Adipocyte (in vitro differentiated cells): ENCODE measurements around the gene CACTIN.

Experiments
- DNase-seq: peaks from one replicate; pipeline ENCODE4 v3.0.0-alpha.2; 2015; ENCODE audit warnings: low read depth
- H3K27me3 ChIP-seq: replicated peaks from 2 replicates; pipeline ENCODE4 v1.7.0; 2013; ENCODE audit warnings: mild to moderate bottlenecking, low read length, moderate library complexity; ENCODE audit not compliant: control insufficient read depth, insufficient read depth
- H3K36me3 ChIP-seq: 2 replicates; pipeline ENCODE4 v1.7.0; 2013; ENCODE audit warnings: low read length, mild to moderate bottlenecking, moderate library complexity; ENCODE audit not compliant: control insufficient read depth, insufficient read depth, severe bottlenecking
- H3K4me1 ChIP-seq: 2 replicates; pipeline ENCODE4 v1.7.0; 2013; ENCODE audit warnings: mild to moderate bottlenecking, low read length, moderate library complexity; ENCODE audit not compliant: control insufficient read depth, insufficient read depth
- H3K4me3 ChIP-seq: 2 replicates; pipeline ENCODE4 v1.7.0; 2013; ENCODE audit warnings: mild to moderate bottlenecking, low read length, moderate library complexity
- H3K9ac ChIP-seq: 2 replicates; pipeline ENCODE4 v1.7.0; 2013; ENCODE audit warnings: mild to moderate bottlenecking, low read length, moderate library complexity
- H3K9me3 ChIP-seq: 2 replicates; pipeline ENCODE4 v1.7.0; 2013; ENCODE audit warnings: mild to moderate bottlenecking, low read length, moderate library complexity; ENCODE audit not compliant: control insufficient read depth

Gene CACTIN

GRCh38 chr19:3611841-3612240 is 14.7 kb downstream of the CACTIN start:
- DNase-seq, result no peak
- peaks cover 12% of the 10 kb centered on the region for H3K36me3 ChIP-seq
- no peak overlapping the region for H3K9ac ChIP-seq
- no peaks in the 10 kb centered on the region for H3K27me3 ChIP-seq
- H3K4me1 ChIP-seq, result peaks cover 9% of the 10 kb centered on the region
- H3K4me3 ChIP-seq, result no peak overlapping the region
- no peaks in the 10 kb centered on the region for H3K9me3 ChIP-seq

- H3K9me3 ChIP-seq, result no peaks in the 10 kb centered on the region
- peaks cover 9% of the 10 kb centered on the region for H3K4me1 ChIP-seq
- no peak overlapping the region for H3K9ac ChIP-seq
- DNase-seq, result no peak
- no peak overlapping the region for H3K4me3 ChIP-seq
- H3K36me3 ChIP-seq, result peaks cover 12% of the 10 kb centered on the region
- H3K27me3 ChIP-seq, result no peaks in the 10 kb centered on the region
Measured at GRCh38 chr19:3610745-3611717, 15.6 kb downstream of the CACTIN start.

GRCh38 chr19:3609779-3610719 is 16.5 kb downstream of the CACTIN start:
- Histone ChIP-seq H3K4me1 (peaks cover 9% of the 10 kb centered on the region), H3K27me3 (no peaks in the 10 kb centered on the region), H3K4me3 (no peak overlapping the region), H3K9me3 (no peaks in the 10 kb centered on the region), H3K36me3 (peaks cover 12% of the 10 kb centered on the region), H3K9ac (no peak overlapping the region)
- no peak for DNase-seq

DNA sequence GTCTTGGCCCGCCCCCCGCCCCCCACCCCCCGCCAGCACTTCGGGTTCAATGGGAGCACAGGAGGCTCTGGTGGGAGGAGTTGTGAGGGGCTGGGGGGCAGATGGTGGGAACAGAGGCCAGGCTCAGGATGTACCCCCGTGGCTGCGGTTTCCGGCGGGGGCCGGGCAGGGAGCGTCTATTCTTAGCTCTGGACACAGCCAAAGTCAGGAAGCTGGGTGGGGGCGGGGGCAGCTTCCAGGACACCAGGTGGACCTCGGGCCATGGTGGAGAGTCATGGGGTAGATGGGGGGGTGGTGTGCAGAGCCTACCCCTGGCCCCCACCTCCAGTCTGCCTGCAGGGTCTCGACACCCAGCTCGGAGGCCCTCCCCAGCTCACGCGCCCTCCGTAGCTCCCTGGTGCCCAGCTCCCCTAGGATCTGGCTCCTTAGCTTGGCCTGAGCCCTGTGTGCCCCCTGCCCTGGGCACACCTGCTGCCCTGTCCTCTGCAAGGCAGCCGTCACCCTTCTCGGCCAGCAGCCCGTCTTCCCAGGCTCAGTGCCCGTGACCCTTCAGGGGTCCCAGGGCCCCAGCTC is 17.8 kb downstream of the CACTIN start:
- no peak overlapping the region for H3K9ac ChIP-seq
- DNase-seq, result no peak
- H3K27me3 ChIP-seq, result no peaks in the 10 kb centered on the region
- H3K4me3 ChIP-seq, result no peak overlapping the region
- peaks cover 9% of the 10 kb centered on the region for H3K4me1 ChIP-seq
- peaks cover 12% of the 10 kb centered on the region for H3K36me3 ChIP-seq
- H3K9me3 ChIP-seq, result no peaks in the 10 kb centered on the region

GRCh38 chr19:3608079-3608641 is 18.4 kb downstream of the CACTIN start:
- Histone ChIP-seq H3K36me3 (peaks cover 12% of the 10 kb centered on the region), H3K4me3 (peak overlapping the region; percentile 70), H3K9ac (no peak overlapping the region), H3K27me3 (no peaks in the 10 kb centered on the region), H3K9me3 (no peaks in the 10 kb centered on the region), H3K4me1 (peaks cover 9% of the 10 kb centered on the region)
- DNase-seq, result no peak

DNA sequence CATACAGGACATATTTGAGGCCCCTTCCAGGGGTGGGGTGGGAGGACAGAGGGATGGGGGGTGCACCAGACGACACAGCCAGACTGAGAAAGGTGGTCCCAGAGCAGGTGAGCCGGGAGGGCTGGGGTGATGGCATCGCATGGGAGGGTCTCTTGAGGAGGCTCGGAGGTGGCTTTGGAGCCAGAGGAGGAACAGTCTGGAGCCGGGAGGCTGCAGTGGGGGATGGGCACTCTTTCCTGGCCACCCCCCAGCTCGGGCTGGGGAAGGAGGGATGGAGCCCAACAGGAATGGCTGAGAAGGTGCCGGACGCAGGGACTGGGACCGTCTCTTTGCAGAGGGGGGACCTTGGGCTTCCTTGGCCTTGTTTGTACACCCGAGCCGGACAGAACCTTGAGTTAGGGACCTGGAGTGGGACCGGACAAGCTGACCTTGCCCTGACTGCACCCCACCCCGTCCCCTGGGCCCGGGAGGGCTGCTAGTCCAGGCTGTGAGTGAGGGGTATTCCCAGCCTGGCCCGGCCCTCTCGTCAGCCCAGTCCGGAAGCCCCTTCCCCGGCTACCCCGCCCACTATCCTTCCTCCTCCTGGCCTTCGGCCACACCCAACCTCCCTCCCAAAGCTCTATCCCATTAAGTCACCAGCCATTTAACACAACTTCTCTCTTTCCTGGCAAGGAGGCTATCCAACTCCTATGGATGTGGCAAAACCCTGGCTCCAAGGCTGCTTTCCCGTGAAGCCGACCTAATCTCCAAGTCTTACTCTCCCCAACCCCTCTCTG is 19.1 kb downstream of the CACTIN start:
- Histone ChIP-seq H3K9ac (peak overlapping the region; percentile 78), H3K27me3 (no peaks in the 10 kb centered on the region), H3K36me3 (peaks cover 12% of the 10 kb centered on the region), H3K4me3 (peak overlapping the region; percentile 70), H3K4me1 (peaks cover 9% of the 10 kb centered on the region), H3K9me3 (no peaks in the 10 kb centered on the region)
- no peak for DNase-seq

DNA sequence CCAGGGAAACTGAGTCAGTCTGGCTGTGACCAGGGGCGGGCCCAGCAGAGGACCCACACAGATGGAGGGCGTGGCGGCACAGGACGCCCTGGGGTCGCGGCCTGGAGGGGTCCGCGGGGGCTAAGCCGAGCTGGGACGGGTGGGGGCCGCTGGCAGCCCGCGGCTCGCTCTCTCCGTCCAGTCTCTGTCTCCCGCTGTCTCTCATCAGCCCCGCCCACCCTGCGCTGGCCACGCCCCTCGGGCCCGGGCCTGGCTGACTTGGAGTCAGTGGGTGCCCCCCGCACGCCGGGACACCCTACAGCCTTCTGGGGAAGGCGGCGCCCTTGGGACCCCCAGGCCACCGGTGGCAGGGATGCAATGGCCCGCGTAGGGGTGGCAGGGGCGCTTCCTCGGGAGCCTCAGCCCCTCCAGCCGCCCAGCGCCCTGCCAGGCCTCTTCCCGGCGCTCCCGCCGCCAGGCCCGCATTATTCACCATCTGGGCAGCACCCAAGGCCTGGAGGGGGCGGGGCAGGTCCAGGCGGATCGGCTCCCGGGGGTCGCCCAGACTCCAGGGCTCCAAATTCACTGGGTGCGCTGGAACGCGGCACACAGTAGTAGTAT is 19.8 kb downstream of the CACTIN start, which contains the start of gene TBXA2R:
Gene TBXA2R (minus strand): TSS at position 186 of the 600 bp plus-strand sequence. CDS start 6,241 bp downstream, outside the sequence.
- peak within 1 kb of the TSS; percentile 70 for H3K4me3 ChIP-seq
- peaks cover 9% of the 10 kb centered on the region for H3K4me1 ChIP-seq
- H3K36me3 ChIP-seq, result peaks cover 7% of the 10 kb centered on the region
- peak; percentile 80 for DNase-seq
- no peaks in the 10 kb centered on the region for H3K27me3 ChIP-seq
- H3K9ac ChIP-seq, result peak within 1 kb of the TSS; percentile 78
- no peaks in the 10 kb centered on the region for H3K9me3 ChIP-seq

DNA sequence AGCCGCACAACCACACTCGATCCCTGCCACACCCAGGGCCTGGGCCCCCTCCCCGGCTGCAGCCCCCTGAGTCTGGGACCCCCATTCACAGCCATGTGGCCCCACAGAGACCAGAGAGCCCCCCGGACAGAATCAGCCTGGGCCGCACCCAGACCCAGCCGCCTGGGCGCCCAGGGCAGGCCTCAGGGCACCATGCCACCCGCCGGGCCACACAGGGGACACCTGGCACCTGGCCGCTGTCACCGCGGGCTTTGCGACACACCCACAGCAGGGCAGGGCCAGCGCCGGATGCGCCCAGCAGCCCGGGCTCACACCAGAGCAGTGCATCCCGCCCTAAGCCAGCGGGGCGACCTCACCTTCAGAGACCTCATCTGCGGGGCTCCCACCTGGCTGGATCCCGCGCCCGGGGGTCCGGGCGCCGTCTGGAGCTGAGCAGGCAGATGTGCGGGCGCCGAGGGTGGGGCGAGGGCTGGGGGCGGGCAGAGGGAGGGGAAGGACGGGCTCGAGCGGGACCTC is 20.4 kb downstream of the CACTIN start:
- no peaks in the 10 kb centered on the region for H3K9me3 ChIP-seq
- peak; percentile 14 for DNase-seq
- peaks cover 9% of the 10 kb centered on the region for H3K4me1 ChIP-seq
- no peaks in the 10 kb centered on the region for H3K27me3 ChIP-seq
- H3K4me3 ChIP-seq, result peak overlapping the region; percentile 70
- H3K36me3 ChIP-seq, result peaks cover 2% of the 10 kb centered on the region
- H3K9ac ChIP-seq, result peak overlapping the region; percentile 78

DNA sequence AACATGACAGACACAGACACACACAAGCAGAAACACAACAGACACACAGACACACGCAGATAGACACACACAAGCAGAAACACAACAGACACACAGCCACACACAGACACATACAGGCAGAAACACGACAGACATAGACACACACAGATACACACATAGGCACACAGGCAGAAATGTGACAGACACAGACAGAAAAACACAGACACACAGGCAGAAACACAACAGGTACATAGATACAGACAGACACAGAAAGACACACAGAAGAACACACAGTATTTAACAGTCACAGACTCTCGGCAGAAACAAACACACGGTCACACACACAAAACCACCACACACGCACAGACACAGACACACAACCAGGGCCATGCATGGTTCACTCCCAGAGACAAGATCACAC is 20.8 kb downstream of the CACTIN start:
- Histone ChIP-seq H3K27me3 (no peaks in the 10 kb centered on the region), H3K36me3 (no peaks in the 10 kb centered on the region), H3K4me1 (peaks cover 9% of the 10 kb centered on the region), H3K9ac (peak overlapping the region; percentile 1), H3K9me3 (no peaks in the 10 kb centered on the region), H3K4me3 (peak overlapping the region; percentile 70)
- DNase-seq, result no peak

DNA sequence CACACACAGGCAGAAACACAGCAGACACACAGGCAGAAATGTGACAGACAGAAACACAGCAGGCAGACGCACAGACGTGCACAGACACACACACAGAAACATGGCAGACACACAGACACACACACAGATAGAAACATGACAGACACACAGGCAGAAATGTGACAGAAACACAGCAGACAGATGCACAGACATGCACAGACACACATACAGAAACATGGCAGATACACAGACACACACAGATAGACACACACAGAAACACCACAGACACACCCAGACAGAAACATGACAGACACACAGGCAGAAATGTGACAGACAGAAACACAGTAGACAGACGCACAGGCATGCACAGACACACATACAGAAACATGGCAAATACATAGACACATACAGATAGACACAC is 21.2 kb downstream of the CACTIN start:
- no peaks in the 10 kb centered on the region for H3K9me3 ChIP-seq
- H3K9ac ChIP-seq, result no peak overlapping the region
- no peak for DNase-seq
- no peaks in the 10 kb centered on the region for H3K36me3 ChIP-seq
- no peak overlapping the region for H3K4me3 ChIP-seq
- no peaks in the 10 kb centered on the region for H3K27me3 ChIP-seq
- H3K4me1 ChIP-seq, result peaks cover 9% of the 10 kb centered on the region
